Tongue (tissue), 2 donors: ENCODE results near the gene PDPK1. TPM values are rescaled to one million over a fixed set of nuclear protein-coding genes. Genes with fewer than 3 reads are reported as not detected.
A peak's percentile ranks its signal among the peaks of the same experiment; 100 is the strongest.
"Not testable (repeated sequence)": the region's sequence is repeated elsewhere in the genome, so short reads cannot be mapped to it uniquely, and the experiment has no call there.

Experiments
- DNase-seq: peaks from one replicate; pipeline ENCODE4 v3.0.0-alpha.2; 2015
- total RNA-seq: library from RNA; depleted of rRNA; stranded (reverse); fragments of >200 nt; gene quantifications from one replicate; pipeline ENCODE4 v1.2.3, GENCODE V29; 2014

Gene PDPK1
- total RNA-seq, 1 donor from 2014 or later, result 24.5 TPM

- no peak for DNase-seq
These were observed 50.2 kb downstream of the PDPK1 start for GRCh38 chr16:2587891-2588565.

GRCh38 chr16:2591476-2592240, 53.8 kb downstream of the PDPK1 start:
- DNase-seq, result no peak

DNA sequence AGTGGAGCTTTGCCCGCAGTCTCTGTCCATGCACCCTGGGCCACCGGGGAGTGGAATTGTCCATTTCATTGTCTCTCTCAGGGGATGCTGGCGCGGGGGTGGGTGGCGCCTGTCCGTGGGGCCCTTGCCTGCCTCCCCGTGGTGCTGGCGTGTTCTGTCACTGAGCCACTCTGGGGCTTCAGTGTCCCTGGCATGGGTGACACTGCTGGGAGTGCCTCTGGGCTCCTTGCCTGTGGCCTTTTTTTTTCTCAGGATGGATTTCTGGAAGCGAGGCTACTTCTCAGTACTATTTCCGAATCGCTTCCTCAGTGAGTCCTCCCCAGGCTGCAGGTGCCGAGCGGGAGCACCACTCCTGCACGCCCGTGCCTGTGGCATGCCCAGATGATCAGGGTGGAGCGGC, 55.0 kb downstream of the PDPK1 start:
- no peak for DNase-seq

DNA sequence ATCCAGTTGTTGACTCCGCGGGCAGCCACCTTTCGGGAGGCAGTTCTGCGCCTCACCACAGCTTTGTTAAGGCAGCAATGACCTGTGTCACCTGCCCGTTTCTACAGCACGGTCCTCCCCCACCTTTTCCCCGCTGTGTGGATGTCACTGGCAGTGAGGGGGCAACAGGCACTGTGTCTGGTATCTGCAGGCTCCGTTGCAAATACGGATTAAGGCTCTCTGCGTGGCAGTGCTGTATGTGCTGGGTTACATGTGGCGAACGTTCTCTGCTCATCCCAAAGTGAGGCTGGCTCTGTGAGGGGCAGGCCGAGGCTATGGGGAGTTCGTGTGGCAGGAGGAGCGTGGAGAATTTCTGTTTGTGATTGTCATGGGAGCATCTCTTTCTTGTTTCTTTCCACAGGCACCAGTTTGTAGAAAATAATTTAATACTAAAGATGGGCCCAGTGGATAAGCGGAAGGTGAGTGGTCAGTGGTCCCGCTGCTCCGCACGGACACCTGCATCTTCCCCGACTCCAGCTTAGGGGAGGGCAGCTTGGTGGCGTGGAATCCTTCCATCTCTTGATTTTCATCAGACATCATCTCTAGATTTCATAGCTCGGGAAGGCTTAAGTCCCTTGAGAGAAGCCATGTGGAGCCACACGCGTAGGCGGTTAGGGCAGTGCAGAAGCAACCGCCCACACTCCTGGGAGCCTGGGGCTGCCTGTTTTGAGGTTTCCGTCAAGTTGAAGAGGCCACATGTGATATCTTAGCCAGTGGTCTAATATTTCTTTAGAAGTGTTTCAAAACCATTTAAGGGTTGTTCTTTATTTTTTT, 57.8 kb downstream of the PDPK1 start:
- DNase-seq, result no peak

- no peak for DNase-seq
These were observed 59.1 kb downstream of the PDPK1 start for GRCh38 chr16:2596747-2597559.

DNA sequence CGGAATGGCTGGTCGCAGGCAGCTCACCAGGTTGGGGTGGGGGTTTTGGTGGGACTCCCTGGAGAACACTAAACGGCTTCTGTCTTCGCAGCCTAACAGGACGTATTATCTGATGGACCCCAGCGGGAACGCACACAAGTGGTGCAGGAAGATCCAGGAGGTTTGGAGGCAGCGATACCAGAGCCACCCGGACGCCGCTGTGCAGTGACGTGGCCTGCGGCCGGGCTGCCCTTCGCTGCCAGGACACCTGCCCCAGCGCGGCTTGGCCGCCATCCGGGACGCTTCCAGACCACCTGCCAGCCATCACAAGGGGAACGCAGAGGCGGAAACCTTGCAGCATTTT, 59.7 kb downstream of the PDPK1 start:
- DNase-seq, result no peak

GRCh38 chr16:2598133-2598641, 60.4 kb downstream of the PDPK1 start:
- DNase-seq, result no peak

- DNase-seq, result no peak
These were observed 60.9 kb downstream of the PDPK1 start for GRCh38 chr16:2598723-2599122.

GRCh38 chr16:2599165-2599564, 61.3 kb downstream of the PDPK1 start:
- DNase-seq, result not testable (repeated sequence)

GRCh38 chr16:2599785-2600184, 62.0 kb downstream of the PDPK1 start:
- not testable (repeated sequence) for DNase-seq

DNA sequence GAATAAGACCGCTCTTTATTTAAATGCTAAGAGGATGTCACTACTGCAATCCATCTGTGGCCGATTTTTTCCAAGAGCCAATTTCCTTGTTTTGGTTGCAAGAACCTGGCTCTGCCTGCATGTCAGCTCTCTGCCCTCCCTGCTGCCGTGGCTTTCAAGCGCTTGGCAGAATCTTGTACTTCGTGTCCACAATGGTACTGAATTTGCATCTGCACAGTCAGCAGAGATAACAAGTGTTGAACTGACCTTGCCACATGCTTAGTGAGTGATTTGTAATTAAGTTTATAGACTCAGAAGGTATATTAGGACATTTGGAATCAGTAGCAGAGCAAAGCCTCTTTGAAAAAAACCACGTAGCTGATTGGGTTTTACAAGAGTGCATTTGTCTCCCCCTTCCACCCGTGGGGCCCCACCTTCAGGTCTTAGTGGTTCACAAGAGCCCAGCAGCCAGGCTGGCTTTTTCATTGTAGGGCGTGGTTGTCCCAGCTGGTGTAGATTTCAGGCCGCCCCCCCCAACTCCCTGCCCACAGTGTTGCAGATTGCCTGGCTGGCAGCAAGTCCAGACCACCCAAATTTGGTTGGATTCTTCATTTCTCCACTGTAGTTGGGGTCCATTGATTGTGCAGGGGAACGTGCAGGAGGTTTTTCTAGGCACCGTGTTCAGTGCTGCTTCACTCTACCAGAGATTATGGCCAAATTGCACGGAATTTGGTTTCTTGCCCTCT, 63.6 kb downstream of the PDPK1 start:
- peak; percentile 48 for DNase-seq

- DNase-seq, result not testable (repeated sequence)
These were observed 64.4 kb downstream of the PDPK1 start for GRCh38 chr16:2602175-2602574.

DNA sequence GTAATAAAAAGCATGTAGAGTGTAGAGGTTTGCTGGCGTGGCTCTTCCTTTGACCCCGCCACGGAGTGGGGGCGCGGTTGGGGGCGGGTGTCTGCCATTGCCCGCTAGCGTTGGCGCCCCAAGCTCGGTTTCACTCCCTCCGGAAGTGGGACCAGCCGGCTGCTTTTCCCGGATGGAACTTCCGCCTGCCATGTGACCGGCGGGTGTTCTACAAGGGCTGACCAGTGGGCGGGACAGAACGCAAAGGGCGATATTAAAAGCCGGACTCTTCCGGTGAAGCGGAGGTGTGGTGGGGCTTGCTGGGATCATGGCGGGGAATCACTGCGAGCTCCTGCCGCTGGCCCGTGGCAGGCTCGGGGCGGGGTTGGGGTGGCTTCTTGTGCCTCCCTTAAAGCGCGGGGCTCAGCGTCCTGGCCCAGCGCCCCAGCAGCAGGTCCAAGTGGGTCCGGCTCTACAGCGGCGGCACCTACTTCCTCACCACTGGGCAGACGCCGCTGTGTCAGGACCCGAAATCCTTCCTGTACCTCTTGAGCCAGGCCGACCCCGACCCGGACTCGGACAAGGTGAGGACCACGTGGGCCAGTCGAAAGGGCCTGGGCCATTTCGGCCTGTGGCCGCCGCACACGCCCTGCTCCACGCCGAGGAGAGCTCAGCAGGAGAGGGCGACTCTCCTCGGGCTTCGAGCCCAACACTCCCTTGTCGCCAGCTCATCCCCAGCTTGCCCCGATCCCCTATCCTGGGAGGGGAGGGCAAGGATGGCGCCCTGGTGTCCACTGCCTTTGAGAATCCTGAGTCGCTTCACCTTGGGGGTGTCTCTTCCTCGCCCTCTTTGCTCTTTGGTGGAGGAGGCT, 65.6 kb downstream of the PDPK1 start:
- peak; percentile 98 for DNase-seq

GRCh38 chr16:2604016-2604369, 66.2 kb downstream of the PDPK1 start:
- DNase-seq, result not testable (repeated sequence)

- not testable (repeated sequence) for DNase-seq
These were observed 69.0 kb downstream of the PDPK1 start for GRCh38 chr16:2606820-2607219.

GRCh38 chr16:2609345-2609744, 71.5 kb downstream of the PDPK1 start:
- not testable (repeated sequence) for DNase-seq

DNA sequence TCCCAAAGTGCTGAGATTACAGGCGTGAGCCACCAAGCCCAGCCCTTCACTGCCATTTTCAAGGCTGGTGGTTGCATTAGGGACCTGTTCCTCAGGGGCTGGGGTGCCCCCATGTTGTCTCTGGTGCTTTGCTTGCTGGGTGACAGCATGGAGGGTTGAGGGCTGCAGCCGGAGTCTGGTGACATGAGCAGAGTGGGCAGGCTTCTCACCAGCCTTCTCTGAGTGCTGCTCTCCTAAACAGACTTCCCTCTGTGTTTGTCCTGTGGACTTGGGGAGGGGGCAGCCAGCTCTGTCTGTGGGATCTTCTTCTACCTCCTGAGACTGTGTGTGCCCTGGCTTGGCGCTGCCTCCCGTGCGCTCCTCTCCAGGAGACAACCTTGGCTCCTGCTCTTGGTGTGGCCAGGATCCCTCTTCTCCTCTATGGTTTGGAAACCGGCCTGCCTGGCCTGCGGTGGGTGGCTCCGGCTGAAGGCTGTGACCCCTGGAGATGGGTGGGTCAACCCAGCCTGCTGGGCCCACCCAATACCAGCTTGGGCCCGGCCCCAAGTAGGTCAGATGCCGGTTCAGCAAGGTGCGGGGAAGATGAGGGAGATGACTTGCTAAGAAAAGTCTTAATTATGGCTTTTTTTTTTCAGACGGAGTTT, 72.1 kb downstream of the PDPK1 start:
- DNase-seq, result no peak

DNA sequence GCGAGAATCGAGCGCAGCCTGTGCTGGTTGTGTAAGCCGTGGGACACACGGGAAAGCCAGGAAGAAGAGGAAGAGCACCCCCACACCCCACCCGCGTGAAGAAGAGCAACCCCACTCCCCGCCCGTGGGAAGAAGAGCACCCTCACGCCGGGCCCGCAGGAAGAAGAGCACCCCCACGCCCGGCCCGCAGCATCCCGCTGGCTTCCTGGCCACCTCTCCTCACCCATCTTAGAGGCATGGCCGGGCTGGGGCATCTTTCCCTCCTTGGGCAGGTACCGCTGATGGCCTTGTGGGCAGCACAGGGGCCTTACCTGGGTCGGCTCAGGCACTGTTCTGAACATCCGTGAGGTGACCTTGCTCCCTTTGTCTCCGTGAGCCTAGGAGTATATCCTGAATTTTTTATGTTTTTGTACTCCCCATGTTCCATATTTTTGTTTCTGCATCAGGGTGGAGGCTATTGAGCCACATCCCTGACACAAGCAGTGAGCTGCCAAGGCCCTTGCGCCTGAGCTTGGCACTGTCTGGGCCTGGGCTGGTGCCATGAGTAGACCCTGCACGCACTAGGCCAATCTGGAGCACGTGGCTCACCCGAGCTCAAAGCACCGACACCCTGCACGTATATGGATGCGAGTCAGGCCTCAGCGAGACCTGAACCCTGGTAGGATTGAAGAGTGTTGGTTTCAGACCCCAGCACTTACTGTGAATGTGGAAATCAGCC, 73.1 kb downstream of the PDPK1 start:
- no peak for DNase-seq

GRCh38 chr16:2611499-2611862, 73.7 kb downstream of the PDPK1 start:
- DNase-seq, result no peak
